Measurements from ENCODE around the gene MAPKAP1. TPM values are rescaled to one million over a fixed set of nuclear protein-coding genes. Genes with fewer than 3 reads are reported as not detected.

Gene MAPKAP1
- total RNA-seq, 4 donors from 2014 or later = 57.6 to 70.2 (median 68.7) TPM

DNA sequence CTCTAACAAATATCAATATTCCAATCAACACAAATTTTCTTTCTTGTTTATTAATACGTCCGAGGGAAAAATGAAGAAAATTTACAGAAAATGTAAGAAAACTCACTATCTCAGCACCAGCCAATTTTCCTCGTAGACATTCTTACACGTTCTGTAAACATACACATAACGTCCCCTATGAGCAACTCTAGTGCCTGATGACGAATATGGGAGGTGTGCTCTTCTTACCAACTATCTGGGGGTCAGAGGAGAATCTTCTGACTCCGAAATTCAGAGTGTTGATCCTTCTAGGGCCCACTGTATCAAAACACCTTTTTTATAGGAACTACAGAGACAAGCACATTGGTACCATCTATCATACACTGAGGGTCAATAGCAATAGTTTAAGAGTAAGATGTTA lies 246.7 kb downstream of the MAPKAP1 start:
- TF ChIP-seq POLR2A (IDR thresholded peaks at IDR 0.05) (no peak), EP300 (IDR thresholded peaks at IDR 0.05) (no peak), POLR2AphosphoS5 (IDR thresholded peaks at IDR 0.05) (no peak)
- TF ChIP-seq, protein P1, sequence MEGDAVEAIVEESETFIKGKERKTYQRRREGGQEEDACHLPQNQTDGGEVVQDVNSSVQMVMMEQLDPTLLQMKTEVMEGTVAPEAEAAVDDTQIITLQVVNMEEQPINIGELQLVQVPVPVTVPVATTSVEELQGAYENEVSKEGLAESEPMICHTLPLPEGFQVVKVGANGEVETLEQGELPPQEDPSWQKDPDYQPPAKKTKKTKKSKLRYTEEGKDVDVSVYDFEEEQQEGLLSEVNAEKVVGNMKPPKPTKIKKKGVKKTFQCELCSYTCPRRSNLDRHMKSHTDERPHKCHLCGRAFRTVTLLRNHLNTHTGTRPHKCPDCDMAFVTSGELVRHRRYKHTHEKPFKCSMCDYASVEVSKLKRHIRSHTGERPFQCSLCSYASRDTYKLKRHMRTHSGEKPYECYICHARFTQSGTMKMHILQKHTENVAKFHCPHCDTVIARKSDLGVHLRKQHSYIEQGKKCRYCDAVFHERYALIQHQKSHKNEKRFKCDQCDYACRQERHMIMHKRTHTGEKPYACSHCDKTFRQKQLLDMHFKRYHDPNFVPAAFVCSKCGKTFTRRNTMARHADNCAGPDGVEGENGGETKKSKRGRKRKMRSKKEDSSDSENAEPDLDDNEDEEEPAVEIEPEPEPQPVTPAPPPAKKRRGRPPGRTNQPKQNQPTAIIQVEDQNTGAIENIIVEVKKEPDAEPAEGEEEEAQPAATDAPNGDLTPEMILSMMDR (IDR thresholded peaks at IDR 0.05) = no peak
- 96% methylated on average over 7 of the region's 7 CpGs for WGBS
- no peak overlapping the region for H3K27ac ChIP-seq

DNA sequence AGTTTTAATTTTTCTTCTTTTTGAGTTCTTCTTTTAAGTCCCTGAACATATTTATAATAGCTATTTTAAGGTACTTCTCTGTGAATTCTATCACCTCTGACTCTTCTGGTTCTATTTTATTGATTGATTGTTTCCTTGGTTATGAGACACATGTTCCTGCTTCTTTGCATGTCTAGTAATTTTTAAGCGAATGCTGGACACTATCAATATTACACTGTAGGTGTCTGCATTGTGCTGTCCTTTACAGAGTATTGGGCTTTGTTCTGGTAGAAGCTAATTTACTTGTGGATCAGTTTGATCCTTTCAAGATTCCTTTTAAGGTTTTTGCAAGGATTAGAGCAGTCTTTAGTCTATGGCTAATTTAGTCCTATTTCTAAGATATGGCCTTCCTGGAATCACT lies 249.7 kb downstream of the MAPKAP1 start:
- no peak for DNase-seq (ENCODE audit: low spot score in 2 of 2)
- Histone ChIP-seq H3K27ac (no peak overlapping the region), H3K9me3 (peaks cover 3% of the 10 kb centered on the region), H3K27me3 (no peaks in the 10 kb centered on the region), H3K4me3 (no peak overlapping the region), H3K36me3 (peaks cover 6% of the 10 kb centered on the region), H3K4me1 (no peaks in the 10 kb centered on the region)
- WGBS = 100% methylated on average over 1 of the region's 1 CpG
- no peak for TF ChIP-seq POLR2AphosphoS5 (IDR thresholded peaks at IDR 0.05)
- no peak for TF ChIP-seq POLR2A (IDR thresholded peaks at IDR 0.05)
- TF ChIP-seq EP300 (IDR thresholded peaks at IDR 0.05) = no peak
- TF ChIP-seq, protein P1 (IDR thresholded peaks at IDR 0.05) = no peak

More for the DNA sequence above, 246.7 kb downstream of the MAPKAP1 start:
- Histone ChIP-seq H3K4me3 (no peak overlapping the region), H3K9me3 (peaks cover 3% of the 10 kb centered on the region), H3K27me3 (no peaks in the 10 kb centered on the region), H3K4me1 (no peaks in the 10 kb centered on the region), H3K36me3 (peaks cover 6% of the 10 kb centered on the region)
- DNase-seq (ENCODE audit: low spot score in 2 of 2) = no peak

DNA sequence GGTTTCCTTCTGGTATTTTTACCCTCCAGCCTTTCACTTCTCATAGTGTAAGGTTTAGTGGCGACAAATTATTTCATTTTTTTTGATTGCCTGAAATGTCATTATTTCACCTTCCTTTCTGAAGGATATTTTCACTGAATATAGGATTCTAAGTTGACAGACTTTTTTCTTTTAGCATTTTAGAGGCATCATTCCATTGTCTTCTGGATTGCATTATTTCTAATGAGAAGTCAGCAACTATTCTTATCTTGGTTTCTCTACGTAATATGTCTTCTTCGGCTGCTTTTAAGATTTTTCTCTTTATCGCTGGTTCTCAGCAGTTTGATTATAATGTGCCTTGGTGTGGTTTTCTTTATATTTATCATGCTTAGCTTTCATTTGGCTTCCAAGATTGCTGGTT lies 251.1 kb downstream of the MAPKAP1 start:
- TF ChIP-seq POLR2AphosphoS5 (IDR thresholded peaks at IDR 0.05) = no peak
- TF ChIP-seq, protein P1 (IDR thresholded peaks at IDR 0.05) = no peak
- no peak for TF ChIP-seq EP300 (IDR thresholded peaks at IDR 0.05)
- TF ChIP-seq POLR2A (IDR thresholded peaks at IDR 0.05) = no peak

DNA sequence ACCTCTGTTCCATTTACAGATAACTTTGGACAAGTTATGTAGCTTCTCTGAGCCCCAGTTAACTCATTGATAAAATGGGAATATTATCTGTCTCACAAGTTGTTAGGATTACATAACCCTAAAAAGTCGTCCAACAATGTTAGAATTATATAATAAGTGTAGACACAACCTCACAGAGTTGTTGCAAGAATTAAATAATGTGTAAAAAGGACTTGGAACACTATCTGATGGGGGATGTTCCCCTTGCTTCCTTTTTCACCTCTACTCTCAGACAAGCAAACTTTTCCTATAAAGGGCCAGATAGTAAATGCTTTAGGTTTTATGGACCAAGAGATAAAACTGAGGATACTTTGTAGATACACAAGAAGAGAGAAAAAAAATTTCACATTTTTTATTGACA lies 251.9 kb downstream of the MAPKAP1 start:
- H3K27me3 ChIP-seq = no peaks in the 10 kb centered on the region
- no peak for DNase-seq (ENCODE audit: low spot score in 2 of 2)
- no peak for TF ChIP-seq POLR2AphosphoS5 (IDR thresholded peaks at IDR 0.05)
- TF ChIP-seq, protein P1 (IDR thresholded peaks at IDR 0.05) = no peak
- no peak for TF ChIP-seq EP300 (IDR thresholded peaks at IDR 0.05)
- TF ChIP-seq POLR2A (IDR thresholded peaks at IDR 0.05) = no peak
- peaks cover 3% of the 10 kb centered on the region for H3K9me3 ChIP-seq
- no peak overlapping the region for H3K4me3 ChIP-seq
- H3K4me1 ChIP-seq = no peaks in the 10 kb centered on the region
- WGBS = 78% methylated on average over 1 of the region's 1 CpG
- peaks cover 6% of the 10 kb centered on the region for H3K36me3 ChIP-seq
- no peak overlapping the region for H3K27ac ChIP-seq

More for the DNA sequence above, 251.1 kb downstream of the MAPKAP1 start:
- peaks cover 3% of the 10 kb centered on the region for H3K9me3 ChIP-seq
- H3K27ac ChIP-seq = no peak overlapping the region
- 97% methylated on average over 4 of the region's 4 CpGs for WGBS
- H3K36me3 ChIP-seq = peaks cover 6% of the 10 kb centered on the region
- DNase-seq (ENCODE audit: low spot score in 2 of 2) = no peak
- no peak overlapping the region for H3K4me3 ChIP-seq
- H3K27me3 ChIP-seq = no peaks in the 10 kb centered on the region
- H3K4me1 ChIP-seq = no peaks in the 10 kb centered on the region

DNA sequence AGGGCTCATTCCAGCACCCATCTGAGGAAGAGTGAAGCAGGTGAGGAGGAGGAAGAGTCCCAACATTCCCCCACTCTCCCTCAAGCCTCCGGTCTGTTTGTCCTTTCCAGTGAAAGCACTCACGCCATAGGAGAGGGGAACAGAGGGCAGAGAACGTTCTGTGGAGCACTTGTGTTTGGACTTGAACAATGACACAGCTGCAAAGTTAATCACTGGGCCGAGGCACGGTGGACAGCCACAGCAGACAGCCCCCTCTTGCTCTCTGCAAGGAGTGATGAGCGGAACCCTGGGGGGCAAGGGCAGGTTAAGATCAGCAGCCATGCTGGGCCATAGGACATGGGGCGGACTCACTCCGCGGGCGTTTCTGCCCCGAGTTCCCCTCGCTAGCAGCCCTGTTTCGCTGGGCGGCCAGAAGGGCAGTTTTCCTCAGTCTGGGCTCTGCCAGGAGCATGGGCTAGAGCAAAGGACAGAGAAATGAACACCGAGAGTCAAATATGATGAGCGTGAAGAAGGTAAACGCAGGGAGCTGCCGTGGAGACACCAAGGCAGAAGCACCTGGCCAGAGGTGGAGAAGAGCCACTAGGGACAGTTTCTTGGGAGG lies 259.7 kb downstream of the MAPKAP1 start:
- Histone ChIP-seq H3K36me3 (peaks cover 16% of the 10 kb centered on the region), H3K27ac (no peak overlapping the region), H3K27me3 (no peaks in the 10 kb centered on the region), H3K4me3 (no peak overlapping the region), H3K9me3 (no peaks in the 10 kb centered on the region), H3K4me1 (peaks cover 9% of the 10 kb centered on the region)
- 92% methylated on average over 18 of the region's 18 CpGs for WGBS
- TF ChIP-seq POLR2A (IDR thresholded peaks at IDR 0.05) (no peak), POLR2AphosphoS5 (IDR thresholded peaks at IDR 0.05) (no peak), EP300 (IDR thresholded peaks at IDR 0.05) (no peak)
- TF ChIP-seq, protein P1 (IDR thresholded peaks at IDR 0.05) = no peak
- DNase-seq (ENCODE audit: low spot score in 2 of 2) = no peak

Measured in suprapubic skin (tissue), 4 donors.